NB4 (cell line): Measurements from ENCODE around the gene TMEM140.

Experiments
- DNase-seq: peaks from one replicate; pipeline ENCODE4 v3.0.0; 2010; ENCODE audit warnings: low read depth
- H3K4me3 ChIP-seq: one replicate; pipeline ENCODE4 v1.5.1; 2011; ENCODE audit warnings: mild to moderate bottlenecking, low read depth, low read length, moderate library complexity
- CTCF ChIP-seq: IDR thresholded peaks from one replicate; pipeline ENCODE4 v1.5.1; 2012; ENCODE audit warnings: low read depth, low read length
- MYC ChIP-seq: IDR thresholded peaks from 2 replicates; pipeline ENCODE4 v1.6.1; 2011; ENCODE audit warnings: low read depth, low read length
- POLR2A ChIP-seq: IDR thresholded peaks from 2 replicates; pipeline ENCODE4 v1.6.1; 2011; ENCODE audit warnings: mild to moderate bottlenecking; ENCODE audit not compliant: insufficient read length; ENCODE audit errors: extremely low read depth
- TF ChIP-seq, protein P1 (sequence below): IDR thresholded peaks from 2 replicates; pipeline ENCODE4 v1.6.1; 2011; ENCODE audit warnings: low read depth, low read length

TMEM140 gene

GRCh38 chr7:135192914-135193536 lies 45.2 kb downstream of the TMEM140 start:
- no peak for TF ChIP-seq POLR2A
- no peak for TF ChIP-seq MYC
- no peak for TF ChIP-seq CTCF
- TF ChIP-seq, protein P1, sequence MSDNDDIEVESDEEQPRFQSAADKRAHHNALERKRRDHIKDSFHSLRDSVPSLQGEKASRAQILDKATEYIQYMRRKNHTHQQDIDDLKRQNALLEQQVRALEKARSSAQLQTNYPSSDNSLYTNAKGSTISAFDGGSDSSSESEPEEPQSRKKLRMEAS: no peak
- no peak overlapping the region for H3K4me3 ChIP-seq
- DNase-seq: no peak

DNA sequence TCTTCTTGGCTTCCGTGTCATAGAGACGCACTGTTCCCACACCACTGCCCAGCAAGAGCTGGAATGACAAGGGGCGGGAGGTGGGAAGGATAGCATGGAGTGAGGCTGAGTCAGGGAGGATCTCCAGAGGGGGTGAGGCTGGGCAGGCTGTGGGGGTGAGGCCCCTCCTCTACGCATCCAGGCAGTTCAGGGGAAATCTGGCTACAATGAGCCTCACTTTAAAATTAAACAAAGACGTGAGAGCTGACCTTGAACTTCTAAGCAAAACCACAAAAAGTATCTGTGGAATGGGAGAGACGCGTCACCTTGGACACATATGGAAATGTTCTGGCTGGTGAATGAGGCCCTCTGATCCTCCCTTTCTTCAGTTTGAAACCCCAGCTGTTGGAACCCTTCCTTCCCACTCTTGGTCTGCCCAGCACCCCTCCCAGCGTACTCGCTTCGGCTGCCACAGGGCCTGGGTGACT lies 45.8 kb downstream of the TMEM140 start:
- no peak overlapping the region for H3K4me3 ChIP-seq
- no peak for DNase-seq
- TF ChIP-seq CTCF (no peak), MYC (no peak), POLR2A (no peak)
- TF ChIP-seq, protein P1: no peak

GRCh38 chr7:135194494-135195095 lies 46.7 kb downstream of the TMEM140 start:
- TF ChIP-seq MYC (no peak), CTCF (no peak), POLR2A (no peak)
- TF ChIP-seq, protein P1: no peak
- H3K4me3 ChIP-seq: no peak overlapping the region
- DNase-seq: no peak

GRCh38 chr7:135195156-135195555 lies 47.3 kb downstream of the TMEM140 start:
- TF ChIP-seq, protein P1: no peak
- TF ChIP-seq MYC (no peak), POLR2A (no peak)
- no peak for DNase-seq
- H3K4me3 ChIP-seq: no peak overlapping the region

- TF ChIP-seq, protein P1: no peak
- no peak for TF ChIP-seq POLR2A
- no peak for TF ChIP-seq MYC
- TF ChIP-seq CTCF: no peak
- no peak for DNase-seq
- H3K4me3 ChIP-seq: no peak overlapping the region
These were observed 48.2 kb downstream of the TMEM140 start for GRCh38 chr7:135195968-135196629.

- TF ChIP-seq, protein P1: no peak
- TF ChIP-seq POLR2A (no peak), CTCF (no peak), MYC (no peak)
- DNase-seq: no peak
- H3K4me3 ChIP-seq: no peak overlapping the region
These were observed 49.5 kb downstream of the TMEM140 start for GRCh38 chr7:135197343-135197742.
